Activated naive CD8-positive, alpha-beta T cell treated with anti-CD3 and anti-CD28 coated beads, Interleukin-2, amount 50 U/mL, for 24 hours (primary cell): ENCODE data around the gene WNK3.

Experiments
- ATAC-seq: fragments of 150-1000 bp; cut with Tn5 transposase; one replicate; pipeline ENCODE4 v1.10.0; 2021
- DNase-seq: peaks from one replicate; pipeline ENCODE4 v3.0.0; 2021
- H3K27ac Mint-ChIP-seq: one replicate; pipeline ENCODE4 v1.8.0; 2021; ENCODE audit warnings: mild to moderate bottlenecking, mixed read lengths
- H3K27me3 Mint-ChIP-seq: one replicate; pipeline ENCODE4 v1.8.0; 2021; ENCODE audit warnings: mixed read lengths
- H3K36me3 Mint-ChIP-seq: one replicate; pipeline ENCODE4 v1.8.0; 2021; ENCODE audit warnings: low read depth, mixed read lengths
- H3K4me1 Mint-ChIP-seq: one replicate; pipeline ENCODE4 v1.8.0; 2021; ENCODE audit warnings: mixed read lengths
- H3K4me3 Mint-ChIP-seq: one replicate; pipeline ENCODE4 v1.8.0; 2021; ENCODE audit warnings: mild to moderate bottlenecking, moderate library complexity, mixed read lengths
- H3K9me3 Mint-ChIP-seq: one replicate; pipeline ENCODE4 v1.8.0; 2021; ENCODE audit warnings: mixed read lengths

Gene WNK3

DNA sequence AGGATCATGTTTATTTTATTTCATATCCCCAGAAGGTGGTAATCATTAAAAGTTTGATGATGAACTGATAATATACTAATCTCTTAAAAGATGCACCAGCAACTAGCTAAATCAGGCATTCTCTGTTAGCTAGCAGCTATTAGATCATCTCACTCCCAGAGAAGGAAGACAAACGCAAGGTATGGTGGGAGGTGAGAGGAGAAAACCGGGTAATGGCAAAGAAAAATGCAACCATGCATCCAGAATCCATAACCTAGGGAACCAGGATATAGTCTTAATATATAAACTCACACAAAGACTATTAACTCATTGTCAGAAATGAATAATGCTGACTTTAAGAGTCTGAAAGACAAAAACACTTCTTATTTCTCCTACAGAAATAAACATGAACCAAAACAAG lies 66.1 kb downstream of the WNK3 start:
- ATAC-seq, result no peak
- DNase-seq, result no peak
- H3K9me3 Mint-ChIP-seq, result no peaks in the 10 kb centered on the region
- no peaks in the 10 kb centered on the region for H3K27me3 Mint-ChIP-seq
- H3K27ac Mint-ChIP-seq, result no peak overlapping the region
- no peak overlapping the region for H3K4me3 Mint-ChIP-seq
- no peaks in the 10 kb centered on the region for H3K4me1 Mint-ChIP-seq
- no peaks in the 10 kb centered on the region for H3K36me3 Mint-ChIP-seq

GRCh38 chrX:54288968-54289367 lies 68.9 kb downstream of the WNK3 start:
- Mint-ChIP-seq H3K4me3 (no peak overlapping the region), H3K27me3 (no peaks in the 10 kb centered on the region), H3K4me1 (no peaks in the 10 kb centered on the region), H3K27ac (no peak overlapping the region), H3K36me3 (no peaks in the 10 kb centered on the region), H3K9me3 (no peaks in the 10 kb centered on the region)
- ATAC-seq (no peak), DNase-seq (no peak)

DNA sequence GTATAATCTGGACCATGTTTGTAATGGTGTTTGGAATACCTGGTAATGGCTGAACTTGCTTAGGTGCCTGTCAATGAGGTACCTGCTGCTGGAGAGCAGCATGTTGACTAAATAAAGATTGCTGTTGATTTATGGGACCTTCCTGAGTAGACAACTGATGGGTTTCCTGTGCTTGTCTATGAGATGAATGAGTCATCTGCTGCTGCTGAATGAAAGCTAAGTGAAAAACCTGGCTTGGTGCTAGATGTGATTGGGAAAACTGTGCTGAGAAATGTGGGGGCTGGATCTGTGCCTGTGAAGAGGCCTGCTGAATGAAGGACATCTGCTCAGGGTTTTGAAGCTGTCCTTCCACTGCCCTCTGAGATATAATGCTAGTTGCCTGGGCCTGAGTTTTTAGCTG lies 69.6 kb downstream of the WNK3 start:
- H3K4me1 Mint-ChIP-seq, result no peaks in the 10 kb centered on the region
- H3K27me3 Mint-ChIP-seq, result no peaks in the 10 kb centered on the region
- ATAC-seq (no peak), DNase-seq (no peak)
- H3K27ac Mint-ChIP-seq, result no peak overlapping the region
- H3K36me3 Mint-ChIP-seq, result no peaks in the 10 kb centered on the region
- no peak overlapping the region for H3K4me3 Mint-ChIP-seq
- H3K9me3 Mint-ChIP-seq, result no peaks in the 10 kb centered on the region

DNA sequence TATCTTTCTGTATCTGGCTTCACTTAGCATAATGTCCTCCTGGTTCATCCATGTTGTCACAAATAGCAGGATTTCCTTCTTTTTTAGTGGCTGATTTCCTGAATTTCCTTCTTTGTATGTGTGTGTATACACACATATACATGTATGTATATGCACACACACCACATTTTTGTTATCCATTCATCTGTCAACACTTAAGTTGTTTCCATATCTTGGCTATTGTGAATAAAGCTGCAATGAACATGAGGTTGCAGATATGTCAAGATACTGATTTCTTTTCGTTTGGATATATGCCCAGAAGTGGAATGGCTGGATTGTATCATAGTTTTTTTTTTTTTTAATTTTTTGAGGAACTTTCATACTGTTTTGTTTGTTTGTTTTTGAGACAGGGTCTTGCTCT lies 76.2 kb downstream of the WNK3 start:
- Mint-ChIP-seq H3K4me1 (no peaks in the 10 kb centered on the region), H3K27ac (no peak overlapping the region)

DNA sequence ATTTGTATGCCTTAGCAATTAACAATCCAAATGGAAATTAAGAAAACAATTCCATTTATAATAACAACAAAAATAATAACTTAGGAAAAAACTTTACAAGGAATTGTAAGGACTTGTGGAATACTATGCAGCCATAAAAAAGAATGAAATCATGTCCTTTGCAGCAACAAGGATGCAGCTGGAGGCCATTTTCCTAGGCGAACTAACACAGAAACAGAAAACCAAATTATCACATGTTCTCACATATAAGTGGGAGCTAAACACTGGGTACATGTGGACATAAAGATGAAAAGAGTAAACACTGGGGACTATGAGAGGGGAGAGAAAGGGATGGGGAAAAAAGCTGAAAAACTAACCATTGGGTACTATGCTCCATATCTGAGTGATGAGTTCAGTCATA lies 77.4 kb downstream of the WNK3 start:
- H3K27ac Mint-ChIP-seq, result no peak overlapping the region
- no peak for ATAC-seq
- no peak for DNase-seq
- no peaks in the 10 kb centered on the region for H3K36me3 Mint-ChIP-seq
- H3K4me3 Mint-ChIP-seq, result no peak overlapping the region
- no peaks in the 10 kb centered on the region for H3K27me3 Mint-ChIP-seq
- no peaks in the 10 kb centered on the region for H3K4me1 Mint-ChIP-seq
- no peaks in the 10 kb centered on the region for H3K9me3 Mint-ChIP-seq

More for the DNA sequence above, 76.2 kb downstream of the WNK3 start:
- no peak for DNase-seq
- no peak overlapping the region for H3K4me3 Mint-ChIP-seq
- no peaks in the 10 kb centered on the region for H3K9me3 Mint-ChIP-seq
- no peak for ATAC-seq
- H3K36me3 Mint-ChIP-seq, result no peaks in the 10 kb centered on the region
- H3K27me3 Mint-ChIP-seq, result no peaks in the 10 kb centered on the region

- DNase-seq (no peak), ATAC-seq (no peak)
- no peaks in the 10 kb centered on the region for H3K9me3 Mint-ChIP-seq
- no peaks in the 10 kb centered on the region for H3K36me3 Mint-ChIP-seq
- H3K4me3 Mint-ChIP-seq, result no peak overlapping the region
- H3K27ac Mint-ChIP-seq, result no peak overlapping the region
- peaks cover 2% of the 10 kb centered on the region for H3K27me3 Mint-ChIP-seq
- no peaks in the 10 kb centered on the region for H3K4me1 Mint-ChIP-seq
These were observed 86.2 kb downstream of the WNK3 start for GRCh38 chrX:54271664-54272063.

GRCh38 chrX:54248309-54248708 lies 109.5 kb downstream of the WNK3 start:
- ATAC-seq, result no peak
- DNase-seq, result no peak
- Mint-ChIP-seq H3K9me3 (no peaks in the 10 kb centered on the region), H3K27ac (no peak overlapping the region), H3K36me3 (no peaks in the 10 kb centered on the region), H3K27me3 (no peaks in the 10 kb centered on the region), H3K4me1 (no peaks in the 10 kb centered on the region), H3K4me3 (no peak overlapping the region)

DNA sequence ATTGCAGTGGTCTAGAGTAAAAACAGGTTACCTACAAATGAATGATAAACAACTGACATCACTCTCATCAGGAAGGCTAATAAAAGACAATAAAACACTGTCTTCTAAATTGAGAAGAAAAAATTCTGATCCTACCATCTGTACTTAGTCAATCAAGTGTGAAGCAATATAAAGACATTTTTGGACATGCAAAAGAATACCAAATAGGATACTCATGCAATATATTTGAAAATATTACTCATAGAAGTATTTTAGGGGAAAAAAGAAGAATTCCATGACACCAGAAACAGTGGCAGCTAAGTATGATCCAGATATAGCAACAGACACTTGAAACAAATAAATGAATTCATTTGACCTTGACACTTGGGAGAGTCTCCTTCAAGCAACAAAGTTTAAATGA lies 111.0 kb downstream of the WNK3 start:
- no peaks in the 10 kb centered on the region for H3K9me3 Mint-ChIP-seq
- H3K27ac Mint-ChIP-seq, result no peak overlapping the region
- DNase-seq (no peak), ATAC-seq (no peak)
- H3K27me3 Mint-ChIP-seq, result no peaks in the 10 kb centered on the region
- H3K36me3 Mint-ChIP-seq, result no peaks in the 10 kb centered on the region
- no peak overlapping the region for H3K4me3 Mint-ChIP-seq
- H3K4me1 Mint-ChIP-seq, result no peaks in the 10 kb centered on the region

DNA sequence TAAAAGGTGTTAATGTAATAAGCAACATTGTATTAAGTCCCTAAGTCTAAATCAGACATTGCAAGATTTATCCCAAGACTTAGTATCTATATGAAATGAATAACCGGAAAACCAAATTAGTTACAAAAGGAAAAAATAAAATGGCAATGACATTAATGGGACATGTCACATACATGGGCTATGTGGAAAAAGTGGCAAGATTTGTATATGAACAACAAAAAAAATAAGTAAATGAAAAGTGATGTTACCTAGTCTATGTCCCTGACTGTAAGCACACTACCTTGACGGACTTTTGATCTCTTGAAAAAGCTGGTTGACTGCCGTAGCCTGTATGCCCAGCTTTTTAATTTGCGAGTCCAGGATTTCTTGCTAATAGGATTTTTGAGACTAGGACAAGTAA lies 119.3 kb downstream of the WNK3 start:
- Mint-ChIP-seq H3K4me3 (no peak overlapping the region), H3K36me3 (no peaks in the 10 kb centered on the region), H3K4me1 (no peaks in the 10 kb centered on the region), H3K9me3 (no peaks in the 10 kb centered on the region), H3K27ac (no peak overlapping the region), H3K27me3 (no peaks in the 10 kb centered on the region)
- DNase-seq (no peak), ATAC-seq (no peak)

DNA sequence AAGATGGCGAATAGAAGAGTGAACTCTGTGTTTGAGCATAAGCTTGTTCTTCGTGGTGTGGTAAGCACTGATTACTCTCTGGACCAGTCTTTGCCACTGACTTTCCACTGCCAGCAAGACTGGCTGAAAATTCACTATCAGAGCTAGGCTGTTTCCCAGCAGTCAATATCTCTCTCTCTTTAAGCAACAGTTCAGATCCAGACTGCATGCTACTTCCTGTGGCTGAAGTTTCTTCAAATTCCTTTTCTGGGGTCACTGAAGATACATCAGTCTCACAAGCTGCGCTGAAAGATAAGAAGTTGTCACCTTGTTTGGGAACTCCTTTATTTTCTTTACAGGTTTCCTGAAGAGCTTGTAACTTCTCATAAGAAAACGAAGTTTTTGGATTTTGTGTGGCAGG lies 120.8 kb downstream of the WNK3 start:
- ATAC-seq (no peak), DNase-seq (no peak)
- H3K4me3 Mint-ChIP-seq, result no peak overlapping the region
- no peaks in the 10 kb centered on the region for H3K4me1 Mint-ChIP-seq
- no peak overlapping the region for H3K27ac Mint-ChIP-seq
- H3K27me3 Mint-ChIP-seq, result no peaks in the 10 kb centered on the region
- H3K9me3 Mint-ChIP-seq, result no peaks in the 10 kb centered on the region
- no peaks in the 10 kb centered on the region for H3K36me3 Mint-ChIP-seq

GRCh38 chrX:54230435-54231148 lies 127.3 kb downstream of the WNK3 start:
- Mint-ChIP-seq H3K9me3 (no peaks in the 10 kb centered on the region), H3K4me3 (no peak overlapping the region), H3K4me1 (no peaks in the 10 kb centered on the region), H3K27me3 (no peaks in the 10 kb centered on the region), H3K27ac (no peak overlapping the region), H3K36me3 (no peaks in the 10 kb centered on the region)
- DNase-seq (no peak), ATAC-seq (no peak)

GRCh38 chrX:54223581-54223980 lies 134.3 kb downstream of the WNK3 start:
- Mint-ChIP-seq H3K27me3 (no peaks in the 10 kb centered on the region), H3K27ac (no peak overlapping the region), H3K4me3 (no peak overlapping the region), H3K36me3 (no peaks in the 10 kb centered on the region), H3K9me3 (no peaks in the 10 kb centered on the region), H3K4me1 (no peaks in the 10 kb centered on the region)
- ATAC-seq (no peak), DNase-seq (no peak)

- no peaks in the 10 kb centered on the region for H3K36me3 Mint-ChIP-seq
- no peak overlapping the region for H3K27ac Mint-ChIP-seq
- no peaks in the 10 kb centered on the region for H3K27me3 Mint-ChIP-seq
- no peak for DNase-seq
- no peak for ATAC-seq
- no peaks in the 10 kb centered on the region for H3K9me3 Mint-ChIP-seq
- H3K4me1 Mint-ChIP-seq, result no peaks in the 10 kb centered on the region
- H3K4me3 Mint-ChIP-seq, result no peak overlapping the region
These were observed 144.2 kb downstream of the WNK3 start for GRCh38 chrX:54213603-54214002.

DNA sequence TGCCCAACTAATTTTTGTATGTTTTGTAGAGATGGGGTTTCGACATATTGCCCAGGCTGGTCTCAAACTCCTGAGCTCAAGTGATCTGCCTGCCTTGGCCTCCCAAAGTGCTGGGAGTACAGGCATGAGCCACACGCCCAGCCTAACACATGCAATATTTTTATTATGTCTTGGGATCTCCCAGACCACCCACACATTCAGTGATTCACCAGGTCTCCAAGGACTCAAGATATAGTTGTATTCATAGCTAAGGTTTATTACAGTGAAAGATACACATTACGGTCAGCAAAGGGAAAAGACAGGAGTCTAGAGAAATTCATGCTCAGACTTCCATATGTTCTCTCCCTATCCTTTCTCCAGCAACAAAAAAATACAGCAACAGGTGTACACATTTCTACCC lies 149.3 kb downstream of the WNK3 start:
- Mint-ChIP-seq H3K4me3 (no peak overlapping the region), H3K27me3 (peaks cover 3% of the 10 kb centered on the region), H3K27ac (no peak overlapping the region), H3K36me3 (no peaks in the 10 kb centered on the region), H3K9me3 (no peaks in the 10 kb centered on the region), H3K4me1 (no peaks in the 10 kb centered on the region)
- DNase-seq (no peak), ATAC-seq (no peak)

GRCh38 chrX:54198262-54198661 lies 159.6 kb downstream of the WNK3 start:
- no peak for ATAC-seq
- Mint-ChIP-seq H3K9me3 (no peaks in the 10 kb centered on the region), H3K27me3 (peaks cover 4% of the 10 kb centered on the region), H3K4me3 (no peak overlapping the region), H3K4me1 (no peaks in the 10 kb centered on the region), H3K36me3 (no peaks in the 10 kb centered on the region), H3K27ac (no peak overlapping the region)
- DNase-seq, result no peak

DNA sequence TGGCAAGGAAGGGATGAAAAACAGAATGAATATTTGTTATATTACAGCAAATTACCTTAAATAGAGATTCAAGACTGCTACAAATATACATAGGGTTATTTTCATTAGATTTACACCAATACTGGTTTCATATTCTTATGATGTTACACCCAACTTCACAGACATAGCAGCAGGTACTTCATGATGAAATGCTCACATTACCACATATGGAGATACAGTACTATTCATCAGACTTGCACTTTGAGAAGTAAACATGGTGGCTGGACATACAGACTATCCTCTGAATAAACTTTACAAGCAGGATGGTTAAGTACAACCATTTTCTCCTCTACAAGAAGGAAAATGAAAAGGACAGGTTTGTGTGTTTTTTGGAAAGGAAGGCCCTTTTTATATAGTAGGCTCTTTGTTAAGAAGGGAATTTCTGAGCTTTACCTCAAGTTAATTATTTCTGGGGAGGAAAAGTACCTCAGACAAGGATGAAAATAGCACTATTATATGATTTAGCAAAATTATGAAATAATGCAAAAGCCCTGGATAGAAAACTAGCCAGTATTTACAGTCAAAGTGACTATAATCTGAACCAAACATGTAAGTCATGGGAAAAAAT lies 162.8 kb downstream of the WNK3 start:
- H3K27me3 Mint-ChIP-seq, result peaks cover 2% of the 10 kb centered on the region
- peaks cover under 1% of the 10 kb centered on the region for H3K36me3 Mint-ChIP-seq
- no peaks in the 10 kb centered on the region for H3K9me3 Mint-ChIP-seq
- no peak overlapping the region for H3K27ac Mint-ChIP-seq
- ATAC-seq (no peak), DNase-seq (no peak)
- no peak overlapping the region for H3K4me3 Mint-ChIP-seq
- no peaks in the 10 kb centered on the region for H3K4me1 Mint-ChIP-seq
